ENCODE data around the gene HMGB2. TPM values are rescaled to one million over a fixed set of nuclear protein-coding genes. Genes with fewer than 3 reads are reported as not detected.

Gene HMGB2
- total RNA-seq, 1 donor from 2014 or later: 66.9 TPM

DNA sequence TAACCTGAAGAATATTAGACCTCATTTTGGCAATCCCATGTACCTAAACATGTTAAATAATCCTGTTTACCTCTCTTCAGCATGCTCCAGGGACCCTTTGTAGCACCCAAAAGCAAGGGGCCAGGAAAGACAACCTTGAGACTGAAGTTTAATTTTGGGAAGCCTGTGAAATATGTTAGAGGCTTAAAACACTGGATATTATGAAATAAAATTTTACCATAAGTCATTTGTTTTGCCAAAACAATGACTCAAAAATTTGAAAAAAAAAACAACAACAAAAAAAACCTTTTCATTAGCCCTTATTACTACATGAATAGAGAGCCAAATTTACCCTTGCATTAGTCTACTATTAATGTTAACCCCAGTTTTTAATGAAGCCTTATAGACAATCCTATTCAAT is 49.7 kb downstream of the HMGB2 start:
- no peaks in the 10 kb centered on the region for H3K4me1 Mint-ChIP-seq (ENCODE audit: low read depth, unreplicated experiment)
- H3K27me3 Mint-ChIP-seq (ENCODE audit: unreplicated experiment): no peaks in the 10 kb centered on the region
- no peak overlapping the region for H3K4me3 Mint-ChIP-seq (ENCODE audit: unreplicated experiment)
- TF ChIP-seq, protein P1, sequence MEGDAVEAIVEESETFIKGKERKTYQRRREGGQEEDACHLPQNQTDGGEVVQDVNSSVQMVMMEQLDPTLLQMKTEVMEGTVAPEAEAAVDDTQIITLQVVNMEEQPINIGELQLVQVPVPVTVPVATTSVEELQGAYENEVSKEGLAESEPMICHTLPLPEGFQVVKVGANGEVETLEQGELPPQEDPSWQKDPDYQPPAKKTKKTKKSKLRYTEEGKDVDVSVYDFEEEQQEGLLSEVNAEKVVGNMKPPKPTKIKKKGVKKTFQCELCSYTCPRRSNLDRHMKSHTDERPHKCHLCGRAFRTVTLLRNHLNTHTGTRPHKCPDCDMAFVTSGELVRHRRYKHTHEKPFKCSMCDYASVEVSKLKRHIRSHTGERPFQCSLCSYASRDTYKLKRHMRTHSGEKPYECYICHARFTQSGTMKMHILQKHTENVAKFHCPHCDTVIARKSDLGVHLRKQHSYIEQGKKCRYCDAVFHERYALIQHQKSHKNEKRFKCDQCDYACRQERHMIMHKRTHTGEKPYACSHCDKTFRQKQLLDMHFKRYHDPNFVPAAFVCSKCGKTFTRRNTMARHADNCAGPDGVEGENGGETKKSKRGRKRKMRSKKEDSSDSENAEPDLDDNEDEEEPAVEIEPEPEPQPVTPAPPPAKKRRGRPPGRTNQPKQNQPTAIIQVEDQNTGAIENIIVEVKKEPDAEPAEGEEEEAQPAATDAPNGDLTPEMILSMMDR (IDR thresholded peaks at IDR 0.05; ENCODE audit: partially characterized antibody, unreplicated experiment): no peak
- no peaks in the 10 kb centered on the region for H3K9me3 Mint-ChIP-seq (ENCODE audit: unreplicated experiment)
- H3K36me3 Mint-ChIP-seq (ENCODE audit: unreplicated experiment): peaks cover 12% of the 10 kb centered on the region
- no peak for DNase-seq
- no peak overlapping the region for H3K27ac Mint-ChIP-seq (ENCODE audit: unreplicated experiment)

DNA sequence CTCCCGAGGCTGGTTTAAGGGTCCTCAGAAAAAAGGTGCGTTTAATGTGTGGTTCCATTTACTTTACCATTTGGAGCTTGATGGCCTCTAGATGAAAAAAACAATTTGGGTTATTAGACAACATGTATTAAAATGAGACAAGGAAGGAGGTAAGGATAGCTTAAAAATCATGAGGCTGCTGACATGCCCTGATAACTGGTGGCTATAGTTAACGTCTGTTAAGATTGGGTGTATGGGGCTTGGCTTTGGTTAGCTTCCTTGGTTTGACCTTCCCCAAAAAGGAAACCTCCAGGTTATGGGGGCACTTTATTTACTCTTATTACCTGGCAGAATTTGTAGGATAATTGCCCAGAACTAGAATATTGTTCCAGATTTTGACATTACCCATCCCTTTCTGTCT is 51.5 kb downstream of the HMGB2 start:
- H3K27ac Mint-ChIP-seq (ENCODE audit: unreplicated experiment): no peak overlapping the region
- DNase-seq: no peak
- H3K9me3 Mint-ChIP-seq (ENCODE audit: unreplicated experiment): peaks cover 1% of the 10 kb centered on the region
- no peaks in the 10 kb centered on the region for H3K4me1 Mint-ChIP-seq (ENCODE audit: low read depth, unreplicated experiment)
- H3K36me3 Mint-ChIP-seq (ENCODE audit: unreplicated experiment): peaks cover 12% of the 10 kb centered on the region
- H3K27me3 Mint-ChIP-seq (ENCODE audit: unreplicated experiment): no peaks in the 10 kb centered on the region
- H3K4me3 Mint-ChIP-seq (ENCODE audit: unreplicated experiment): no peak overlapping the region
- TF ChIP-seq, protein P1 (IDR thresholded peaks at IDR 0.05; ENCODE audit: partially characterized antibody, unreplicated experiment): no peak

DNA sequence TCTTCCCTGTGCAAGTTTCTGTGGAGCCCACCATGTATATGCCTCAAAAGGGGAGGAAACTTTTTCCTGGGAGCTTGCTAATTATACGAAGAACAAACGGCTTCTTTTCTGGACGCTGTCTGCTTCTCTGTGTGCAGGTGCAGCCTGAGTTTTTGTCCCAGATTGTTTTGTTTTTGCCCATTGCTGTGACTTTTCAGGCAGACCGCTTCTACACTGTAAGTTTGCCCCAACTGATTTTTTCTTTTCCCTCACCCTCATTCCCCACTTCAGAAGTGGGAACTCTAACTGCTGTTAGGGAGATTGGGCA is 51.9 kb downstream of the HMGB2 start:
- Mint-ChIP-seq H3K4me1 (ENCODE audit: low read depth, unreplicated experiment) (no peaks in the 10 kb centered on the region), H3K27ac (ENCODE audit: unreplicated experiment) (no peak overlapping the region), H3K9me3 (ENCODE audit: unreplicated experiment) (peaks cover 1% of the 10 kb centered on the region), H3K36me3 (ENCODE audit: unreplicated experiment) (peaks cover 12% of the 10 kb centered on the region), H3K27me3 (ENCODE audit: unreplicated experiment) (no peaks in the 10 kb centered on the region), H3K4me3 (ENCODE audit: unreplicated experiment) (no peak overlapping the region)
- no peak for DNase-seq
- TF ChIP-seq, protein P1 (IDR thresholded peaks at IDR 0.05; ENCODE audit: partially characterized antibody, unreplicated experiment): no peak

DNA sequence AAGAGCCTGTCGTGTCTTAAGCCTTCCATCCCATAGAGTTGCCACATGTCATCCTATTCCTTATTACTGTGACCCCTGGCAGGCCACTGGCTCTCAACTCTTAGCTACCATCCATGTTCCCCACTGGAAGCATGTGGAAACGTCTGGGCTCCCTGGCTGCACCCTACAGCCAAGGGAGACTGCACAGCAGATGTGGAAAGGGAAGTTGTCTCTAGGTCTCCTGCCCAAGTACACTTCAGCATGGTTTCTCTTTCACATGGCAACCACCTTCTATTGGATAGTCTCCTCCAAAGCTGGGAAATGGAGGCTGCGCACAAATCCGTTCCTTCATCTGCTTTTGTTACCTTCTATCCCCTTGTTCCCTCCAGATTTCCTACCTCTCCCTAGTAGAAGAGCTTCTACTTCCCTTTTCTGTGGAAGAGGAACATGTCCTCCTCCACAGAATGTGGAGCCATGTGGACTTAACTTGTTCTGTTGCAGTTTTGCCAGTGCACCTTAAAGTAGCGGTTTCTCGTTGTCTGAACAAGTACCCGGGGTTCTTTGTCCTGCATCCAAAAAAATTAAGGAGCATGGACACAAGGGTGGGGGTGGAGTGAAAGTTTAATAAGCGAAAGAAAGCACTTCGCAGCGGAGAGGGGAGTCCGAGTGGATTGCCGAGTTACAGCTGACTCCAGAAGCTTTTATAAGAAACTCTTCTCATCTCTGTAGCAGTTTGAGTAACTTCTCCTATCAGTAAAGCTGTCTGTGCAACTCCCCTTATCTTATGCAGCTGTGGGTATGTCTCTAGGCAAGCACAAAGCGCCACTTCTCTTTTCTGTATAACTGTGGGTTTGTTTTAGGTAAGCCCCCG is 52.5 kb downstream of the HMGB2 start:
- no peak for DNase-seq
- Mint-ChIP-seq H3K27me3 (ENCODE audit: unreplicated experiment) (no peaks in the 10 kb centered on the region), H3K27ac (ENCODE audit: unreplicated experiment) (no peak overlapping the region), H3K9me3 (ENCODE audit: unreplicated experiment) (peaks cover 1% of the 10 kb centered on the region), H3K36me3 (ENCODE audit: unreplicated experiment) (peaks cover 12% of the 10 kb centered on the region), H3K4me3 (ENCODE audit: unreplicated experiment) (no peak overlapping the region), H3K4me1 (ENCODE audit: low read depth, unreplicated experiment) (no peaks in the 10 kb centered on the region)
- TF ChIP-seq, protein P1 (IDR thresholded peaks at IDR 0.05; ENCODE audit: partially characterized antibody, unreplicated experiment): no peak

Other genes with a start within 250 kb of the HMGB2 start
- gene GALNT7, start 165.5 kb downstream of the HMGB2 start, total RNA-seq (ENCODE audit: unreplicated experiment): 17.9 TPM
- gene SAP30, start 36.6 kb upstream of the HMGB2 start, total RNA-seq (ENCODE audit: unreplicated experiment): 24.1 TPM
- not detected for gene SCRG1, start 64.8 kb upstream of the HMGB2 start, total RNA-seq (ENCODE audit: unreplicated experiment)
- not detected for gene HAND2, start 195.9 kb upstream of the HMGB2 start, total RNA-seq (ENCODE audit: unreplicated experiment)

Data from glutamatergic neuron (in vitro differentiated cells).